ENCODE results near the gene FAM151A. TPM values are rescaled to one million over a fixed set of nuclear protein-coding genes. Genes with fewer than 3 reads are reported as not detected.
"Not testable (repeated sequence)": the region's sequence is repeated elsewhere in the genome, so short reads cannot be mapped to it uniquely, and the experiment has no call there.

FAM151A gene
- total RNA-seq, 1 donor from 2014 or later, result not detected

GRCh38 chr1:54645806-54646676 lies 22.7 kb upstream of the FAM151A start:
- TF ChIP-seq CTCF (IDR thresholded peaks at IDR 0.05; ENCODE audit: insufficient read depth, low read length, severe bottlenecking), result no peak
- peaks cover 2% of the 10 kb centered on the region for H3K27me3 ChIP-seq (ENCODE audit: control insufficient read depth, insufficient read depth, low read length)
- no peak overlapping the region for H3K4me3 ChIP-seq (ENCODE audit: low read depth, low read length)
- FAIRE-seq (no peak), DNase-seq (ENCODE audit: low read depth) (no peak)
- H3K36me3 ChIP-seq (ENCODE audit: control insufficient read depth, insufficient read depth, low read length), result no peaks in the 10 kb centered on the region

- TF ChIP-seq CTCF (IDR thresholded peaks at IDR 0.05; ENCODE audit: insufficient read depth, low read length, severe bottlenecking), result no peak
- DNase-seq (ENCODE audit: low read depth) (no peak), FAIRE-seq (no peak)
- Histone ChIP-seq H3K27me3 (ENCODE audit: control insufficient read depth, insufficient read depth, low read length) (no peaks in the 10 kb centered on the region), H3K36me3 (ENCODE audit: control insufficient read depth, insufficient read depth, low read length) (no peaks in the 10 kb centered on the region), H3K4me3 (ENCODE audit: low read depth, low read length) (no peak overlapping the region)
Observed at GRCh38 chr1:54643736-54644135, 20.4 kb upstream of the FAM151A start.

- TF ChIP-seq CTCF (IDR thresholded peaks at IDR 0.05; ENCODE audit: insufficient read depth, low read length, severe bottlenecking), result no peak
- Histone ChIP-seq H3K27me3 (ENCODE audit: control insufficient read depth, insufficient read depth, low read length) (no peaks in the 10 kb centered on the region), H3K36me3 (ENCODE audit: control insufficient read depth, insufficient read depth, low read length) (no peaks in the 10 kb centered on the region), H3K4me3 (ENCODE audit: low read depth, low read length) (no peak within 1 kb of the TSS)
- peak; percentile 81 for FAIRE-seq
- DNase-seq (ENCODE audit: low read depth), result no peak
Observed at GRCh38 chr1:54640863-54641836, 17.8 kb upstream of the FAM151A start, which contains the start of gene MROH7. Gene MROH7, plus strand, starts transcription at chr1:54641786. Its CDS starts 11,141 bp downstream, at chr1:54652927.

- FAIRE-seq (no peak), DNase-seq (ENCODE audit: low read depth) (no peak)
- H3K4me3 ChIP-seq (ENCODE audit: low read depth, low read length), result no peak overlapping the region
Observed at GRCh38 chr1:54640361-54640760, 17.0 kb upstream of the FAM151A start.

GRCh38 chr1:54636461-54637446 lies 13.4 kb upstream of the FAM151A start:
- FAIRE-seq; H3K4me3 ChIP-seq (ENCODE audit: low read depth, low read length); H3K36me3 ChIP-seq (ENCODE audit: control insufficient read depth, insufficient read depth, low read length); H3K27me3 ChIP-seq (ENCODE audit: control insufficient read depth, insufficient read depth, low read length); DNase-seq (ENCODE audit: low read depth): not testable (repeated sequence)

More at GRCh38 chr1:54640361-54640760, 17.0 kb upstream of the FAM151A start:
- Histone ChIP-seq H3K27me3 (ENCODE audit: control insufficient read depth, insufficient read depth, low read length) (no peaks in the 10 kb centered on the region), H3K36me3 (ENCODE audit: control insufficient read depth, insufficient read depth, low read length) (no peaks in the 10 kb centered on the region)
- no peak for TF ChIP-seq CTCF (IDR thresholded peaks at IDR 0.05; ENCODE audit: insufficient read depth, low read length, severe bottlenecking)

GRCh38 chr1:54635804-54636203 lies 12.5 kb upstream of the FAM151A start:
- not testable (repeated sequence) for H3K36me3 ChIP-seq (ENCODE audit: control insufficient read depth, insufficient read depth, low read length); FAIRE-seq; H3K4me3 ChIP-seq (ENCODE audit: low read depth, low read length); H3K27me3 ChIP-seq (ENCODE audit: control insufficient read depth, insufficient read depth, low read length); DNase-seq (ENCODE audit: low read depth)

All from bronchial epithelial cell (primary cell).